GM19239 (cell line): ENCODE results near the gene PHACTR3.

Source experiments
- DNase-seq: peaks from one replicate; pipeline ENCODE4 v3.0.0; 2011; ENCODE audit warnings: low spot score; ENCODE audit not compliant: insufficient read length
- FAIRE-seq: peaks from 2 replicates; lab custom pipeline; 2011; peaks lifted over from hg19 to GRCh38; lab: Jason Lieb, UNC

PHACTR3 gene

GRCh38 chr20:59665656-59666555 is 61.6 kb downstream of the PHACTR3 start:
- FAIRE-seq (no peak), DNase-seq (no peak)

GRCh38 chr20:59666586-59666985 is 62.2 kb downstream of the PHACTR3 start:
- no peak for FAIRE-seq
- no peak for DNase-seq

DNA sequence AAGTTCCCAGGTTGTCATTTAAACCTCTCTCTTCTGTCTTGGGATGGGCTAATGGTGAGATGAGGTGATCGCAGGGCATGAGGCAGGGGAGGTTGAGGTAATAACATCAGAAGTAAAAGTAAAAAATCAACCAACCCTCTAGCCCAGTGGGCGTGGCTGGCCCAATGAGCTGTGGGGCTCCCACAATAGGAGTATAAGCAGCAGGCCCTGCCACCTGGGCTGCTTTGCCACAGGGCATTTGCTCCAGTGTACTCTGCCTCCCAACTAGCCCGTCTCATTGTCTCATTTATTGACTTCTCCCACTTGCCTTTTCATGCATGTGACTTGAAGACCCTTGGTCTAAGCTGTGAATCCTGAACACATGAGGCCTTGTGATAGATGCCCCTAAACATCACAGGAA is 62.8 kb downstream of the PHACTR3 start:
- DNase-seq (no peak), FAIRE-seq (no peak)

- FAIRE-seq (no peak), DNase-seq (no peak)
These were observed 63.7 kb downstream of the PHACTR3 start for GRCh38 chr20:59667981-59668515.

DNA sequence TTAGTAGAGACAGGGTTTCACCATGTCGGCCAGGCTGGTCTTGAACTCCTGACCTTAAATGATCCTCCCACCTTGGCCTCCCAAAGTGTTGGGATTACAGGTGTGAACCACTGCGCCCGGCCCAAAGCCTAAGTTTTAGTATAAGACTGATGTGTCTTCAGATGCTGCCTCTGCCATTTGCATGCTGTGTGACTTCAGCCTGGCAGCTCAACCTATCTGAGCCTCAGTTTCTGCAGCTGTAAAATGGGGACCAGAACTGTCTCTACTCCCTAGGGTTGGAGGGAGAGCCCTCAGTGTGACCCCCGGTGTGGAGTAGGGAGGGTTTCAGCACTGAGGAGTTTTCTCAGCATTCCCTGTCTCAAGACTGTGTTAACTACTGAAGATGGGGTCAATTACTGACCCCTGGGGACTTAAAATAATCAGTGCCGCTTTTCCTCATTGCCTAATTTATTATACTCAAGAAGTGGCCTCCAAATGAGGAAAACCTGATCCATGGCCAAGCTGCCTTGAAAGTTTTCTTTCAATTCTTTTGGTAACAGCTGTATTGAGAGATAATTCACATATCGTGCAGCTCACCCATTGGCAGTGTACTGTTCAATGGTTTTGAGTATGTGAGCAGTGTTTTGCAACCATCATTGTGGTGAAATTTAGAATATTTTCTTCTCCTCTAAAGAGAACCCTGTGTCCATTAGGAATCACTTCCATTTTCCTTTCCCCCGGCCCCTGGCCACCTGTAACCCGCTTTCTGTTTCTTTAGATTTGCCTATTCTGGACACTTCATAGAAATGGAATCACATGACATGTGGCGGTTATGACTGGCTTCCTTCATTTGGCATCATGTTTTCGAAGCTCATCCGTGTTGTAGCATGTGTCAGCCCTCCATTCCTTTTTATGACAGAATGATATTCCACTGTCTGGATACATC is 64.8 kb downstream of the PHACTR3 start:
- DNase-seq (no peak), FAIRE-seq (no peak)

GRCh38 chr20:59670786-59671492 is 66.6 kb downstream of the PHACTR3 start:
- DNase-seq = no peak
- no peak for FAIRE-seq

DNA sequence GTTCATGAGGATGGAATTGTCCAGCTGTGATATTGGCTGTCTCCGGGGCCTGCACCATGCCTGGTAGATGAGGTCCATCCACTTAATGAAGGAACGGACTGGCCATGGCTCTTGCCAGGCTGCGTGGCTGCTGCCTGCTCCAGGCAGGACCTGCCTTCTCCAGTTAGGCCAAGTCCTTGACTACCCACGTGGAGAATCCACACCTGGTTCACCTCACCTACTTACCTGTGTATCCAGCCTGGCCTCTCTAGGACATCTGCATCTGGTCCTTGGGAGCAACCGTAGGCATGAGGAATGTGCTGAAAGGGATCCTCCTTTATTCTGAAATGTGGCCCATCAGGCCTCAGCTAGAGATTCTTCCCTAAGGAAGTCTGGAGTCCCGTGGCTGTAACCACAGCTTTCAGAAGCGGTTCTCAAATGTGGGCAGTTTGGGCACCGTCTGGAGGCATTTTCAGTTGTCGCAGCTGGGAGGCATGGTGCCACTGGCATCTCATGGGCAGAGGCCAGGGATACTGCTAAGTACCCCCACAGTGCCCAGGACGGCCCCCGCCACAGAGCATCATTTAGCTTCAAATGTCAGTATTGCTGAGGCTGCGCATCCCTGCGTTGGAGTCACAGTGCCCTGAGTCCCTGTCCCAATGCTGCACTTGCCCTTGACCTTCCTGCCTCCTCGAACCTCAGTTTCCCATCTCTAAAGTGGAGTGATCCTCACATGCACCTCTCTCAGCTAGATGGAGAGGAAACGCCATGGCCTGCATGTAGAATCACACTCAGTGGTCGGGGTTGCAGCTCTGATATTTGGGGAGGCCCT is 67.5 kb downstream of the PHACTR3 start:
- DNase-seq (no peak), FAIRE-seq (no peak)

DNA sequence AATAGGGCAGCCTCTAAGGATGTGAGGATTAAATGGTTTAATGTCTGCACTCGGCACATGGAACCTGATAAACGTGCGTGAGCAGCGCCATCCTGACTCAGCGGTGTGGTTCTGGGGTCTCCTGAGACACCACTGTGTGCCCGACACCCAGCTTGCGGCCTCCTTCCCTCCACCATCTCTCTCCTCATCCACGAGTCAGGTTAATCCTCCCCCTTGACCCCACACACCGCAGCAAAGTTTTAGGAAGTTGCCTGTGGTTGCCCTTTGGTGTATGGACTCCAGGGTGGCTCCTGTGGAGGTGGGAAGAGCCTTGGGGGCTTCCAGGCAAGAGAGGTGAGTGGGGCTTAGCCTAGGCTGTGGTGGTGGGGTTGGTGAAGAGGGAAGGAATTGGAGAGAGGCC is 68.2 kb downstream of the PHACTR3 start:
- no peak for FAIRE-seq

DNA sequence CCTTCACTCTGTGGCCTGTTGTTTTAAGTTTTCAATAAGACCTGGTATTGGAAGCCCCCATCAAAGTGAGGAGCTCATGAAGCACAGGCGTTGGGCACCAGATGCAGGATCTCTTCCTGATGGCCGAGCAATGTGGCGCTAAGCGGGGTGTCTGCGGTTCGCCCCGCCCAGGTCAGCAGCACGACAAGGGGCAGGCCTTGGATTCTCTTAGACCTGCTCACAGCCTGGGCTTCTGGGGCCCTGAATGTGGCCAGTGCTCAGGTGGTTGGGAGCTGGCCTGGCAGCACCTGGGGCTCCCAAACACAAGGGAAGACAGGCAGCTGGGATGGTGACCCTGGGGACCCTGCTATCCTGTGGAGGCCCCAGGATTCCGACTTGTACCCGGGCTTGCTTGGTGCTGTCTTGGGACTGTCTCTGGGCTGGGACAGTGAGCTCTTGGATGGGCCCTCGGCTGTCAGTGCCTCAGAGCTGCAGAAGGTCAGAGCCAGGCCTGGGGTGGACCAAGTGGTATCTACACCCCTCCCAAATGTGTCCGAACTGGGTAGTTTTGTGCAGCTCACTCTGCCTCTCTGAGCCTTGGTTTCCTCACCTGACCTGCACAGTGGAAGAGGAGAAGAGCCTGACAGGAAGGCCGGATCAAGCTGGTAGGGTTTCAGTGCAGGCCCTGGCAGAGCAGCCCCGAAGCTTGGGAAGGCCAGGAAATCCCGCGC is 69.1 kb downstream of the PHACTR3 start:
- DNase-seq = no peak
- no peak for FAIRE-seq

More for the DNA sequence above, 68.2 kb downstream of the PHACTR3 start:
- no peak for DNase-seq

DNA sequence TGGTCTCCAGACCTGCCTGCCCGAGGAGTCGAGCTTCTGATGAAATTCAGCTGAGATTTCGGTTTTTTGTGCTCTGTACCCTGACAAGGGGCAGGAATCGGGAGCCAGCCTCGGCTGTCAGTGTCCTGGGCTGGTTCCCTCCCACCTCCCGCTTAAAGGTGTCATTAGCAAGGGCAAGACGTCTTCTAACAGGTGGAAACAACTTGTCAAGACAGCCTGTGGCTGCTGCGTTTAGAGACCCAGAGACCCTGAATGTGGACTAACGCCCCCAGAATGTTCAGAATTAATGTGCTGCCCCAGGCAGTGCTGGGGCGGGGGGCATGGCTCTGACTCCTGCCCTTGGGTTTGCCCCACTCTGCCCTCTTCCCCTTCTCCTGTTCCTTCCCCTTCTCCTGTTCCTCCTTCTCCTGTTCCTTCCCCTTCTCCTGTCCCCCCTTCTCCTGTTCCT is 69.7 kb downstream of the PHACTR3 start:
- DNase-seq (no peak), FAIRE-seq (no peak)

GRCh38 chr20:59676126-59676850 is 71.9 kb downstream of the PHACTR3 start:
- FAIRE-seq (no peak), DNase-seq (no peak)

- DNase-seq (no peak), FAIRE-seq (no peak)
These were observed 72.5 kb downstream of the PHACTR3 start for GRCh38 chr20:59676851-59677182.

DNA sequence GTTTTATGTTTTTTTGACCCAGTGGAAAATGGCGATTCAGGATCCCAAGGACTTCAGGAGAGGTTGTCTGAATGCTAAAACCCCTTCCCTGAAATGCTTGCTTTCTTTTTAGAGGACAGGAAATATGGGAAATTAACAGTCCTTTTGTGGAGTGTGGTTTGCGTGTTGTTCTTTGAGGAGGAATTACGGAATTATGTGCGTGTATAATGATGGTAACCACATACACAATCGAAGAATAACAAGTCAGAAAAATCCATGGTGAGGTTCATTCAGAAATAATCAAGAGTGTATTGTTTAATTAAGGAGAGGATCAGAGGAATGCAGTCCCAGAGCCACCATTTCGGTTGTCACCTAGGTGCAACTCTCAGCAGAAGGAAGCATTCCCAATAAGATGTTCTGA is 73.2 kb downstream of the PHACTR3 start:
- DNase-seq (no peak), FAIRE-seq (no peak)

GRCh38 chr20:59678288-59678687 is 73.9 kb downstream of the PHACTR3 start:
- FAIRE-seq (no peak), DNase-seq (no peak)

GRCh38 chr20:59678951-59679350 is 74.6 kb downstream of the PHACTR3 start:
- FAIRE-seq (no peak), DNase-seq (no peak)

DNA sequence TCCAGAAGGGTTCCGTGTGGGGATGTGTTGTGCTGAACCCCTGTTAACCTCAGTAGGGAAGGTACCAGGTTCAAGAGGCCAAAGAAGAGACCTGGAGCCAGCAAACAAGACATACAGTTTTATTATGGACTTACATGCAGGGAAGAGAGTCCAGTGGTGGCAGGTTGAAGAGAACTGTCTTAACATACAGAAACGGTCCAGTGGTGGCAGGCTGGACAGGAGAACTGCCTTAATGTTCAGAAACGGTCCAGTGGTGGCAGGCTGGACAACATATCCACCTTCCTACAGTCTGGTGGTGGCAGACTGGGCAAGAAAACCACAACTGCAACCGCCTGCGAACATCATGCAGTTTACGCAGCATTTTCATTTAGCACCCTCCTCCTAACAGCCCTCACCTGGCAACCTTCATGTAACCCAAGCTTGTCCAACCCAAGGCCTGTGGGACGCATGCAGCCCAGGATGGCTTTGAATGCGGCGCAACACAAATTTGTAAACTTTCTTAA is 75.9 kb downstream of the PHACTR3 start:
- no peak for FAIRE-seq
- no peak for DNase-seq

- no peak for DNase-seq
- FAIRE-seq = no peak
These were observed 76.5 kb downstream of the PHACTR3 start for GRCh38 chr20:59680852-59681251.

DNA sequence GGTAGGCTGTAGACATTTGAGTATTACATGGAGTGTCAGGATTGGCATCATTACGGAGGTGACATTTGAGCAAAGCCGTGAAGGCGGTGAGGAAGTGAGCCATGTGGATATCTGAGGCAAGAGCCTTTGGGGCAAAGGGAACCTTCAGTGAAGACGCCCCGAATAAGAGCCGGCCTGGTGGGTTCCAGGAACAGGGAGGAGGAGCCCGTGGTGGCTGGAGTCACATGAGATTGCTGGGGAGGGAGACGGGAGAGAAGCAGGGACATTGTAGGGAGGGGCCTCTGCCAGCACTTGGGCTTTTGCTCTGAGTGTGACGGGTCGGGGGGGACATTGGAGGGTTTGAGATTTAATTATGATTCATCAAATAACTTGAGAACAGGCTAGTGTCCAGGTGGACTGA is 78.3 kb downstream of the PHACTR3 start:
- no peak for FAIRE-seq
- DNase-seq = no peak
